GM21528 (cell line): ENCODE results near the gene SAMD3.
"Not testable (repeated sequence)": the region's sequence is repeated elsewhere in the genome, so short reads cannot be mapped to it uniquely, and the experiment has no call there.

Experiments used
- ATAC-seq: cut with Tn5 transposase; IDR thresholded peaks from one replicate; pipeline ENCODE4 v1.9.1; 2021; ENCODE audit warnings: mild to moderate bottlenecking, moderate library complexity; ENCODE audit not compliant: unreplicated experiment, low FRiP score

The SAMD3 gene

GRCh38 chr6:130222775-130223174 is at the start of gene SAMD3:
SAMD3 (minus strand) TSS chr6:130222951; CDS start chr6:130215273, 7,678 bp downstream.
- no peak for ATAC-seq

- peak; percentile 95 for ATAC-seq
These were observed 47.4 kb upstream of the SAMD3 start for GRCh38 chr6:130269969-130270635.

- not testable (repeated sequence) for ATAC-seq
These were observed 42.8 kb upstream of the SAMD3 start for GRCh38 chr6:130265553-130265952.

- no peak for ATAC-seq
These were observed 39.3 kb upstream of the SAMD3 start for GRCh38 chr6:130262008-130262407.

GRCh38 chr6:130261558-130261957 is 38.8 kb upstream of the SAMD3 start:
- ATAC-seq, result not testable (repeated sequence)

- peak; percentile 53 for ATAC-seq
These were observed 38.0 kb upstream of the SAMD3 start for GRCh38 chr6:130260614-130261241.

GRCh38 chr6:130260050-130260462 is 37.3 kb upstream of the SAMD3 start:
- ATAC-seq, result peak; percentile 73

GRCh38 chr6:130259557-130259956 is 36.8 kb upstream of the SAMD3 start:
- ATAC-seq, result peak; percentile 33

- no peak for ATAC-seq
These were observed 36.4 kb upstream of the SAMD3 start for GRCh38 chr6:130259140-130259539.

GRCh38 chr6:130252527-130253237 is 29.9 kb upstream of the SAMD3 start:
- no peak for ATAC-seq

- no peak for ATAC-seq
These were observed 22.5 kb upstream of the SAMD3 start for GRCh38 chr6:130245267-130245666.

GRCh38 chr6:130244728-130245127 is 22.0 kb upstream of the SAMD3 start:
- ATAC-seq, result no peak

- no peak for ATAC-seq
These were observed 17.5 kb upstream of the SAMD3 start for GRCh38 chr6:130240232-130240631.

GRCh38 chr6:130239755-130240154 is 17.0 kb upstream of the SAMD3 start:
- no peak for ATAC-seq

GRCh38 chr6:130233330-130233729 is 10.6 kb upstream of the SAMD3 start:
- ATAC-seq, result no peak

GRCh38 chr6:130230531-130230930 is 7.8 kb upstream of the SAMD3 start:
- not testable (repeated sequence) for ATAC-seq

- no peak for ATAC-seq
These were observed 6.9 kb upstream of the SAMD3 start for GRCh38 chr6:130229645-130230044.

- ATAC-seq, result peak; percentile 97
These were observed 757 bp upstream of the SAMD3 start for GRCh38 chr6:130223508-130223907.

GRCh38 chr6:130218134-130218533 is 4.6 kb downstream of the SAMD3 start:
- ATAC-seq, result no peak

GRCh38 chr6:130216620-130217019 is 6.1 kb downstream of the SAMD3 start:
- no peak for ATAC-seq

- no peak for ATAC-seq
These were observed 7.2 kb downstream of the SAMD3 start for GRCh38 chr6:130215526-130215925.
